GM19099 (cell line): Measurements from ENCODE around the gene CNP.

ENCODE experiments used
- POLR2A ChIP-seq: IDR thresholded peaks from 3 replicates; pipeline ENCODE4 v1.6.1; 2011; ENCODE audit warnings: low read depth; ENCODE audit not compliant: insufficient read length; ENCODE audit errors: extremely low read depth

Gene CNP

DNA sequence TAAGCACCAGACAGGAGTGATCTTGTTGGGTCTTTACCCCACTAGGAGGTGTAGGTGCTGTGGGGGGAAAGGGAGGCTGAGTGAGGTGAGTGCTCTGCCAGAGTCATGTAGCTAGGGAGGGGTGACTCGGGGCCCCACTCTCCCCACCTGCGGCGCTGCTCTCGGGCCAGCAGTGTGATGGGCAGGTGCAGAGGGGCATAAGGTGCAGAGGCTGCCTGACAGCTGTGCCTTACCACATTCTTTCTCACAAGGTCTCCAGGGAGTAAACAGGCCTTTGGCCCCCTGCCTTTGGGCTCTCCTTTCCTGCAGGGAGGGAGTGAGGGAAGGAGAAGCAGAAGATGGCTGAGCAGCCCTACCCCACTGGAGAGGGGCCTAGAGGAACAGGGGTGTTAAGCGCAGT, 4.5 kb upstream of the CNP start:
- TF ChIP-seq POLR2A = no peak

- TF ChIP-seq POLR2A = no peak
Observed at GRCh38 chr17:41962768-41963434, 3.7 kb upstream of the CNP start.

DNA sequence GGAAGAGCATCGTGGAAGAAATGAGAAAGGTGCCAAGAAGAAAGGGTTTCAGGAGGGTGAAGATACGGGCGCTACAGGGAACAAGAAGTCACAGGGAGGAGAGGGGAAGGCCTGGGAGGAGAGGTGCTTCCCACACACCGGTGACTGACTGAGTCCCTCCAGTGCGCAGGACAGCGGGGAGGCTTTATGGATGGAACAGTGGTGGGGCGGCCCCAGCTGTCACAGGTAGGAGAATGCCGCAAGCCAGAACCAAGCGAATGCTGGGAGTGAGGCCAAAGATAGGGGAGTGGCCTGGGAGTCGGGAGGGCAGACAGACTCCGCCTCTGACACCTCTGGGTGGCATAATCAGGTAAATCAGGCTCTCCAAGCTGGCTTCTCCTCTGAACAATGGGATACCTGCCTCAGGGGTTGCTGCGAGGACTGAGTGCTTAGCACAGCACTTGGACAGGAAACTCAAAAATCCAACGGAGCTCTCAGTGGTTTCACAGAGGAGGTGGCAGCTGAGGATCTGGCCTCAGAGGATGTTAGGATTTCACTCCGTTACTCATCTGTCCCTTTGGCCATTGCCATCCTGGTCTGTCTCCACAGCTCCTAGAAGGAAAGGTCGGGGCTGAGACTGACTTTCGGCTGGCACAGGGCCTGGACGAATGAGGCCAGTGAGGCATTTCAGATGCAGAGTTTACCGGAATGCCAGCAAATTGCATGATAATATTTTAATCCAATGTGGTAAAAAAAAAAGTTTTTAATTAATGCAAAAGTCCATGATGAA, 717 bp upstream of the CNP start:
- TF ChIP-seq POLR2A = no peak

GRCh38 chr17:41967141-41967920, 736 bp downstream of the CNP start:
- no peak for TF ChIP-seq POLR2A

DNA sequence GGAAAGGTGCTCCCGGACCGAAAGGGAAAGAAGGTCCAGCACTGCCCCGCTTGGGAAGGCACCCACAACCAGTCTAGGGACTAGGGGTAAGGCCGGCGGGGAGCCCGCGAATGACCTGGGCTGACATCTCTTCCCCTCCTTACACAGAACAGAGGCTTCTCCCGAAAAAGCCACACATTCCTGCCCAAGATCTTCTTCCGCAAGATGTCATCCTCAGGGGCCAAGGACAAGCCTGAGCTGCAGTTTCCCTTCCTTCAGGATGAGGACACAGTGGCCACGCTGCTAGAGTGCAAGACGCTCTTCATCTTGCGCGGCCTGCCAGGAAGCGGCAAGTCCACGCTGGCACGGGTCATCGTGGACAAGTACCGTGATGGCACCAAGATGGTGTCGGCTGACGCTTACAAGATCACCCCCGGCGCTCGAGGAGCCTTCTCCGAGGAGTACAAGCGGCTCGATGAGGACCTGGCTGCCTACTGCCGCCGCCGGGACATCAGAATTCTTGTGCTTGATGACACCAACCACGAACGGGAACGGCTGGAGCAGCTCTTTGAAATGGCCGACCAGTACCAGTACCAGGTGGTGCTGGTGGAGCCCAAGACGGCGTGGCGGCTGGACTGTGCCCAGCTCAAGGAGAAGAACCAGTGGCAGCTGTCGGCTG, 1.5 kb downstream of the CNP start:
- TF ChIP-seq POLR2A = no peak

DNA sequence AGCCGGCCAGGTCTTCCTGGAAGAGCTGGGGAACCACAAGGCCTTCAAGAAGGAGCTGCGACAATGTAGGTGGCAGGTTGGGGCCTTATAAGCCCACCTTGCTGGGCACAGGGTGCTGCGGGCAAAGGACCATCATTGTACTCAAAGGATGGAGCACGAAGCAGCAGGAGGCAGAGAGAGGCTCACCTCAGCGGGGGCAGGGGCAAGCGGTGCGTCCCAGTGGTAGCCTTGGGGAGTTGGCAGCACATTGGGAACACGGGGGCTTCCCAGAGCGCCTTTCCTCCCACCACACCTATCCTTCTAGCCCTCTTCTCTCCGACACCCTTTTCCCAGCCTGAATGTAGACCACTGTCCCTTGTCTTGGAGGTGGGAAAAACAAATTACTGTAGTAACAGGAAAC, 2.1 kb downstream of the CNP start:
- no peak for TF ChIP-seq POLR2A

DNA sequence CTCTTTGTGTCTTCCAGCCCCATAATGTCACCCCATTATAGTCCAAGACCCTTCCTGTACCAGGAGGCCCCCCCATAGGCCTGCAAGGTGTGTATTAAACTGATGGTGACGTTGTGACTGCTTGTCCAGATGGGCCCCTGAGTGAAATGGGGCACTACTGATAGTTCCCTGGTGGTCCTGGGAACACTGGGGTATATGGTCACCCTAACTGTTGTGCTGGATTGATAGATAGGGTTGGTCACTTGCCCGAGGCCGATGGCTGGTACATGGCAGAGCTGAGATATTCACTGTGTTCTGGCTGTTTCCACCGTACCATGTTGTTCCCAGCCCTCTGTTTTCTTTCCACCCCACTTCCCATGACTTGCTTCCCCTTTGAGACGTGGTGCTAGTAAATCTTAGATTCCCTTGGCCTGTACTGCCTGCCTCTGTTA, 4.3 kb downstream of the CNP start:
- no peak for TF ChIP-seq POLR2A

GRCh38 chr17:41971721-41972523, 5.3 kb downstream of the CNP start:
- TF ChIP-seq POLR2A = no peak

GRCh38 chr17:41972571-41973407, 6.2 kb downstream of the CNP start:
- TF ChIP-seq POLR2A = no peak

- no peak for TF ChIP-seq POLR2A
Observed at GRCh38 chr17:41973408-41973811, 6.8 kb downstream of the CNP start.

- TF ChIP-seq POLR2A = no peak
Observed at GRCh38 chr17:41974031-41974430, 7.4 kb downstream of the CNP start.

DNA sequence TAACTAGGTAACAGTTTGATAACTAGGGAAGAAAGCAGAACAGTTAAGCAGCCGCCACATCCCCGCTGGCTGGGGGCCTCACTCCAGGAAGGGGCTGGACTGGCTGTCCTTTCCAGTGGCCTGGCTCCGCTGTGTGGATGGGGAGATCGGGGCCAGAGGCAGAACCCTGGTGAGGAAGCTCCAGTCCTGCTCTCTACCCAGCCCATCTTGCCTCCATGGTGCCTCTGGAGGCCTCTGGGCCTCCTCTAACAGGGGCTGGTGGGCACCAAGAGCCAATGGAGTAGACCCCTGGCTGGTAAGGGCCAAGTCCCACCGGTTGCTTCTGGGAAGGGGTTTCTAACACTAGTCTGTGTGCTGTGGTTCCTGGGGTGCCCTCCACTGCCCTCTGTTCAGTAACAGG, 8.1 kb downstream of the CNP start:
- no peak for TF ChIP-seq POLR2A
